DMS53 treated with DMSO at 0.1 percent for 48 hours (cell line): ENCODE data around the gene NUFIP2.
"Not testable (repeated sequence)": the region's sequence is repeated elsewhere in the genome, so short reads cannot be mapped to it uniquely, and the experiment has no call there.

Source experiments
- DNase-seq: peaks from one replicate; lab custom pipeline; 2025; ENCODE audit not compliant: unreplicated experiment; lab: John Stamatoyannopoulos, UW

NUFIP2 gene

GRCh38 chr17:29293890-29294579 is at the start of gene NUFIP2:
TSS of gene NUFIP2 (minus strand) at chr17:29294148. CDS start at chr17:29294059, 89 bp downstream.
- peak; percentile 95 for DNase-seq

- DNase-seq = no peak
Measured at GRCh38 chr17:29342158-29342765, 48.3 kb upstream of the NUFIP2 start.

GRCh38 chr17:29341726-29342125 is 47.8 kb upstream of the NUFIP2 start:
- no peak for DNase-seq

GRCh38 chr17:29339016-29339415 is 45.1 kb upstream of the NUFIP2 start:
- DNase-seq = not testable (repeated sequence)

GRCh38 chr17:29331708-29332085 is 37.7 kb upstream of the NUFIP2 start:
- no peak for DNase-seq

GRCh38 chr17:29331075-29331707 is 37.2 kb upstream of the NUFIP2 start:
- DNase-seq = no peak

GRCh38 chr17:29327412-29327811 is 33.5 kb upstream of the NUFIP2 start:
- no peak for DNase-seq

GRCh38 chr17:29326023-29326813 is 32.3 kb upstream of the NUFIP2 start:
- no peak for DNase-seq

GRCh38 chr17:29322363-29322762 is 28.4 kb upstream of the NUFIP2 start:
- DNase-seq = no peak

- no peak for DNase-seq
Measured at GRCh38 chr17:29303386-29303785, 9.4 kb upstream of the NUFIP2 start.

GRCh38 chr17:29299031-29299430 is 5.1 kb upstream of the NUFIP2 start:
- DNase-seq = no peak

GRCh38 chr17:29295420-29295819 is 1.5 kb upstream of the NUFIP2 start:
- no peak for DNase-seq

- no peak for DNase-seq
Measured at GRCh38 chr17:29294580-29294900, 592 bp upstream of the NUFIP2 start.

- peak; percentile 40 for DNase-seq
Measured at GRCh38 chr17:29292992-29293889, 707 bp downstream of the NUFIP2 start.

- DNase-seq = no peak
Measured at GRCh38 chr17:29292071-29292991, 1.6 kb downstream of the NUFIP2 start.

- DNase-seq = peak; percentile 29
Measured at GRCh38 chr17:29291163-29291752, 2.7 kb downstream of the NUFIP2 start.

GRCh38 chr17:29289852-29290251 is 4.1 kb downstream of the NUFIP2 start:
- DNase-seq = no peak

GRCh38 chr17:29283961-29284360 is 10.0 kb downstream of the NUFIP2 start:
- DNase-seq = no peak

GRCh38 chr17:29283496-29283895 is 10.5 kb downstream of the NUFIP2 start:
- DNase-seq = no peak
